GM21390 (cell line): ENCODE measurements around the gene PRPSAP1.

Source experiments
- ATAC-seq: cut with Tn5 transposase; IDR thresholded peaks from one replicate; pipeline ENCODE4 v1.9.1; 2021; ENCODE audit not compliant: unreplicated experiment

The PRPSAP1 gene, protein sequence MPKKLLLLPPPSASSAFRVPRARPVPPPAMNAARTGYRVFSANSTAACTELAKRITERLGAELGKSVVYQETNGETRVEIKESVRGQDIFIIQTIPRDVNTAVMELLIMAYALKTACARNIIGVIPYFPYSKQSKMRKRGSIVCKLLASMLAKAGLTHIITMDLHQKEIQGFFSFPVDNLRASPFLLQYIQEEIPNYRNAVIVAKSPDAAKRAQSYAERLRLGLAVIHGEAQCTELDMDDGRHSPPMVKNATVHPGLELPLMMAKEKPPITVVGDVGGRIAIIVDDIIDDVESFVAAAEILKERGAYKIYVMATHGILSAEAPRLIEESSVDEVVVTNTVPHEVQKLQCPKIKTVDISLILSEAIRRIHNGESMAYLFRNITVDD

GRCh38 chr17:76353599-76354316 lies at the start of gene PRPSAP1:
Gene PRPSAP1, minus strand, starts transcription at chr17:76353916. Its CDS starts 213 bp downstream, at chr17:76353703.
- peak; percentile 77 for ATAC-seq

DNA sequence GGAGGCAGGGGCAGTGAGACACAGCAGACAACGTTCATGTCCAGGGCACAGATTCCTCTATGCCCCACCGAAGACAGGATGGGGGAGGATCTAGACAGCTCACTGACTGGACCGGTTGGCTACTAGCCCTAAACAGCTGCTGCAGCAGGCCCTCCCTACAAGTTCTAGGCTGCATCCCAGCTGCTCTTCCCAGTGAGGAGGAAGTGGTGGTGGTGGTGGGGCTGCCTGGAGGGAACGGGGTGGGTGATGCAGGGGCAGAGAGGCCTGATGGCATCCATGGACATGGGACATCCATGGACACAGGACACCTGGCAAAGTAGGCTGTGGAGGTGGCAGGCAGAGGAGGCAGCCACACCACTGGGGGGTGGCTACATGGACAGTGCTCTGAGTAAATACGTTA lies 49.0 kb upstream of the PRPSAP1 start:
- no peak for ATAC-seq

- ATAC-seq, result no peak
Observed at GRCh38 chr17:76399175-76400172, 45.8 kb upstream of the PRPSAP1 start.

DNA sequence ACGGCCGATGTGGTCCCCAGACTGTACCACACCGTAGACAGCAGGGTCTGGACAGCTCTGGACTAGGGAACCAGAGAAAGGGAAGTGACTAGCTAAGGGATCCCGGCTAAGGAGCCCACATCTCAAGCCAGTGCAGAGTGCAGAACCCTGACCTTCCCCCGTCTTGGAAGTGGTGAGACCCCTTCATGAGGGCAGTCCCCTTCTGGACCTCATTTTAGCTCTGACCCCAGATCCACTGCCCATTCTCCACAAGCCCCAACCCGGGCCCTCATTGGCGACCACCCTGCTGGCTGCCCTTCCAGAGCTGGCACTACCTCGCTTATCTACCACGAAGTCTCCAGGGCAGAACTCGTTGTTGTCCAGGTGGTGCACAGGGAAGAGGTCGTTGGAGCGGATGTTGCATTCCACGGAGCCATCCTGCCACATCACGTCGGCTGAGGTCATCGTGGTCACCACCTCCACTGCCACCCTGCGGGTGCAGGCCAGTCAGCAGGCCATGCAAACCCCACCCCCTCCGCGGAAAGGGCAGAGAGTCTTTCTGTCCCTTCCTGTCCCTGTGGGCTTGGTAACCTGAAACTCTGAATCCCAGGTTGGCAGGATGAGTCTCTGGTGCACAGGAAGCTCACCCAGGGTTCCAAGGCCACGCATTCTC lies 44.9 kb upstream of the PRPSAP1 start:
- ATAC-seq, result no peak

- no peak for ATAC-seq
Observed at GRCh38 chr17:76397687-76398522, 44.2 kb upstream of the PRPSAP1 start.

DNA sequence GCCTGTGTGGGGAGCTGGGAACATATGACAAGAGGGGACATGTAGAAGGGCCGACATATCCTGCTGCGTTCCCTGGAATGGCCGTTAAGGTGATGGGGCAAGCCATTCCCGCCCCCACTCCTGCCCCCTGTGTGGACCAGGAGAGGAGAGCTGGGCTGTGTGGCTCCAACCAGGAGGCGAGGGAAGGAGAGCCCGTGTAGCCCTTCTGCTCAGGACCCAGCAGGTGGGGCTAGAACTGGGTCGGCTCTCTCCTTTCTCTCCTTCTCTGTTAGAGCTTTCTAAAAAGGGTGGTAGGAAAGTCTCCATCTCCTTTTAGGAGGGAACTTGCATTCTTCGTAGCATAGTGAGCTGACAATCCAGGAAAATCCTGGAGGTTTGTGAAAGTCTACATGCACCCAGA lies 43.5 kb upstream of the PRPSAP1 start:
- ATAC-seq, result no peak

DNA sequence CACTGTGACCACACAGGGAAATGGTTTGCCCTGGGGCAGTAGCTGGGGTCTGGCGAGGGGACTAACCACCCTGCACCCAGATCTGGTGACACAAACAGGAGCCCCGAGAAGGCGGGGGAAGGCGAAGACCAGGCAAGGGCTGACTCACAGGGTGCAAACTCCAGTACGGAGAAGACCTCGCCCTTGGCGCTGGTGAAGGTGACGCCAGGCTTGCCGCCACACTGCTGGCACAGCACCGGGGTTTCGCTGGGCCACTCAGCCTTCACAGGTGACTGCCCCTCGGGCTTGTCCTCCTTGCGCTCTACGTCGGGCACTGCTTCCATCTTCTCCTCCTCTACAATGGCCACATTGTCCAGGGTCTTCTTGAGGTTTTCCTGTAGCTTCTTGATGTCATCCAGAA lies 42.3 kb upstream of the PRPSAP1 start:
- ATAC-seq, result no peak

DNA sequence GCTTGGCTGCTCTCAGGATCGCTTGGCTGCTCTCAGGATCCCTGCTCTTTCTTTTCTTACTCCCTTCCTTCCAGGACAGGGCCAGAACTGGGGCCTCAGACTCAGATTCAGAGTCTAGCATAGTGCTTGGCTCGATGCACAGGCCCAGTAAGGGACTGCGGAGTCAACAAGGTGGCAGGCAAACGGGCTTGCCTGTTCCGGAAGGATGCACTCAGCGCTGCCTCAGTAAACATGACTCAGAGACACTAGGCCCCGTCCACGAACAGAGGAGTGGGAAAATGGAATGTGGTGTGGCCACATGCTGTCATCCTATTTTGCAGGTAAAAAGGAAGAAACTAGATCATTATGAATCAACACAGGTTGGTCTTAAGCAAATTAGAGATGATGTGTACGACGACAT lies 40.5 kb upstream of the PRPSAP1 start:
- no peak for ATAC-seq

DNA sequence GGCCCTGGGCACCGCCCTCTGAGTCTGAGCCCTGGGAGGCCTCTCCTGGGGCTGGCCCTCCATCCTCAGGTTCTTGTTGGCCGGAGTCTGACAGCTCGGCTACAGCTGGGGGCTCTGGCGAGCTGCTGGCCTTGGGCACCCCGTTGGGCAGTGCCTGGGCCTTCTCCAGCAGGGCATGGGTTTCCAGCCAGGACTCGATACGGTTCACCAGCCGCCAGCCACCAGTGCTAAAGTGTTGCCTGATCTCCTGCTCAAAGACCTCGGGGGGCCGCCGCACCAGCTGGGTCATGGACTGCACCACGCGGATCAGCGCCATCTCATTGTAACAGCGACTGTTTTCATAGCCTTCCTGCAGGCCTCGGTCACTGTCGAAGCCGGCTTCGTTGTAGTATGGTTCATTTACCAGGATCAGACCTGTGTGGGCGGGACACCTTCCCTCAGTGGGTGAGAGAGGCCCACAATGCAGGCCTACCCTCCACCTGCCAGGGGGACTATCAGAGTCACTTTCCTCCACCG lies 37.5 kb upstream of the PRPSAP1 start:
- no peak for ATAC-seq

GRCh38 chr17:76390003-76390421 lies 36.3 kb upstream of the PRPSAP1 start:
- no peak for ATAC-seq

- no peak for ATAC-seq
Observed at GRCh38 chr17:76388966-76389888, 35.5 kb upstream of the PRPSAP1 start.

- ATAC-seq, result no peak
Observed at GRCh38 chr17:76386966-76387765, 33.5 kb upstream of the PRPSAP1 start.

GRCh38 chr17:76385892-76386786 lies 32.4 kb upstream of the PRPSAP1 start:
- no peak for ATAC-seq

DNA sequence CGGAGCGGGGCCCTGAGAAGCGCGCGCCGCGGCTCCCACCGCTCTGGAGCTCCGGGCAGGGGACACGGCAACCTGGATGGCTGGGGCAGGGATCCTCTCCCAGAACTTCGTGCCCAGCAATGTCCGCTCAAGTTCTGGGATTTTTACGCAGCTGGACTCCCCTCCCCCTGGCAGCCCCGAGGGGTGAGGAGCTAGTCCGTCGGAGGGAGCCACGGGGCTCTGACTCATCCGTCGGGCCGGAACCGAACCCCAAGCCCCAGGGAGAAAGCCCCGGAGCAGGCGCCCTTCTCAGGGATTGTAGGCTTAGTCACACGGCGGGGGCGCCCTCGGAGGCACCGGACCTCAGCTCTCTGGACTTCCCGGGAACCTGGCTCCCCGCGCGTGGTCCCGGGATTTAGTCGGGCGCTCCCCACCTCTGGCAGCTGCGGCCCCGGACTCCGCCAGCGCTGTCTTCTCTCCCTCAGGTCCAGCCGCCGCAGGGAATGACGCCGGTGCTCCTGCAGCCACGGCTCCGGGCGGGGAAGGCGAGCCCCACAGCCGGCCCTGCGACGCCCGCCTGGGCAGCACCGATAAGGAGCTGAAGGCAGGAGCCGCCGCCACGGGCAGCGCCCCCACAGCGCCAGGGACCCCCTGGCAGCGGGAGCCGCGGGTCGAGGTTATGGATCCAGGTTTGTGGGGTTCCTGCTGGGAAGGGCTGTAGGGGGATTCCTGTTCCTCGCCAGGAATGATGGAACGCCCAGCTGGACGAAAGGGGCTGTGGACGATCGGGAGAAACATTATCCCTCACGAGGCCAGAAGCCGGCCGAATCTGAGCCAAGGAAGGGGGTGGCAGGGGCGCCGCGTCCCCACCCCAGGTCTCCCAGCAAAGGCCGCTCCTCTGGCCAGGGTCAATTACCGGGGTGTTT lies 31.5 kb upstream of the PRPSAP1 start:
- ATAC-seq, result no peak

DNA sequence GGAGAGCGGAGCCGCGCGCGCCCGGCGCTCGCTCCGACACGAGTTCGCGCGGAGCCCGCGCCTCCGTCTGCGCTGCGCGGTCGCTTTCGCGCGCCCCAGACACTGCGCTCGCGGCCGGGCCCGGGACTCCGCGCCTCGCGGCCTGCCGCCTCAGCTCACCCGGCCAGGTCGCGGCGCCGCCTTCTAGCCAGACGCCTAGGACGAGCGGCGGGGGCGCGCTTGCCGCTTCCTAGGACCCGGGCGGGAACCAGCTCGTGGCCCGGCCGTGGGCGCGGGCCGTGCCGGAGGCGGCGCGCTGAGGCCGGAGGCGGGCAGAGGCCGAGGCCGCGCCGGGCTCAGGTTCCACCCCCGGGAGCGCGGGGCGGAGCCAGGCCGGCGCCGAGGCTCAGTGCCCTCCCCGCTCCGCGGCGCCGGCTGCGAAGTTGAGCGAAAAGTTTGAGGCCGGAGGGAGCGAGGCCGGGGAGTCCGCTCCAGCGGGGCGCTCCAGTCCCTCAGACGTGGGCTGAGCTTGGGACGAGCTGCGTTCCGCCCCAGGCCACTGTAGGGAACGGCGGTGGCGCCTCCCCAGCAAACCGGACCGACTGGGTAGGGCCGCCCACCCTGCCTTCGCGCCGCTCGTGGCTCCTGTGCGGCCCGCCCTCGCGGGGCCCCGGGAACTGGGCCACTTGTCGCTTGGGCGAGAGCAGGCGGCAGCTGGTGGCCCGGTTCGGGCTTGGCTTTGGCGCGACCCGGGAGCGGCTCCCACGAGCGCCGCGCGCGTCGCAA lies 30.7 kb upstream of the PRPSAP1 start, which contains the start of gene SPHK1:
SPHK1 (plus strand) TSS at position 388 of the 765 bp plus-strand sequence. CDS start 1,036 bp downstream, outside the sequence.
- ATAC-seq, result peak; percentile 66
